NCI-H2171 treated with DMSO at 0.1 percent for 48 hours (cell line): ENCODE results near the gene CST11.

Experiments used
- DNase-seq: peaks from one replicate; lab custom pipeline; 2025; lab: John Stamatoyannopoulos, UW

The CST11 gene

GRCh38 chr20:23453549-23454543 lies 1.2 kb upstream of the CST11 start:
- no peak for DNase-seq

DNA sequence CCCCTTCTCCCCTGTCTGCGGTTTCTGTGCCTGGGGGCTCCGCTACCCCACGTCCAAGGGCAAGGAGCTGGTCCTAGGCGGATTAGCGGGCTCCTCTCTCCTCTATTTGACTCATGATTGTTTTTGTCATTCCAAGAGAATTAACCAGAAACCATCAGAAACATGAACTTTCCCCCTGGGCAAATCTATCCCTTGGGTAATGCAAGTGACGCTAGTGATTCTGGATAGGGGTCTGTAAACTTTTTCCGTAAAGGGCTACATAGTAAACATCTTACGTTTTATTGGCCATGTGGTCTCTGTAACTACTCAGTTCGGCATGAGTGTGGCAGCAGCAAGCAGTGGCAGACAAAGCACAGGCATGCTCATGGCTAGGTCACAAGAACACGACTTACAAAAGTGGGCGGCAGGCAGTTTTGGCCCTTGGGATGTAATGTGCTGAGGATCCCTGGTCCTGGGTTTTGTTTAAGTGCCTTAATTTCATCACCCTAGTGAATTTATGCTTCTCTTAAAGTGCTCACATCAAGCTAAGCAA lies 654 bp downstream of the CST11 start:
- DNase-seq = no peak

DNA sequence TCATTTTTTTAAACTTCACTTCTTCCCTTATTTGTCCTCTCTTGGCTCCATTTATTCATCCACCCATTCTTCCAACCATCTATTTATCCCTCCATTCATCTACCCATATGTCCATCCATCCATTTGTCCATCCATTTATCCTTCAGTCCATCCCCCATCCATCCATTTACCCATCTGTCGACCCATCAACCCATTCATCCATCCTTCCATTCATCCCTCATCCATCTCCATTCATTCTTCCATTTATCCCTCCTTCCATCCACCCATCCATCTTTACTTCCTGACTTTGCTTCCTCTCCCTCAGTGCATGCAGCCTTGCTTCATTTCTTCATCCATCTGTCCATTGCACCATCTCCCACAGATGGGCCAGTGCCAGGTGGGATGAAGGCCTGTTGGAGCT lies 1.8 kb downstream of the CST11 start:
- DNase-seq = no peak

- no peak for DNase-seq
Observed at GRCh38 chr20:23449421-23449820, 3.3 kb downstream of the CST11 start.

DNA sequence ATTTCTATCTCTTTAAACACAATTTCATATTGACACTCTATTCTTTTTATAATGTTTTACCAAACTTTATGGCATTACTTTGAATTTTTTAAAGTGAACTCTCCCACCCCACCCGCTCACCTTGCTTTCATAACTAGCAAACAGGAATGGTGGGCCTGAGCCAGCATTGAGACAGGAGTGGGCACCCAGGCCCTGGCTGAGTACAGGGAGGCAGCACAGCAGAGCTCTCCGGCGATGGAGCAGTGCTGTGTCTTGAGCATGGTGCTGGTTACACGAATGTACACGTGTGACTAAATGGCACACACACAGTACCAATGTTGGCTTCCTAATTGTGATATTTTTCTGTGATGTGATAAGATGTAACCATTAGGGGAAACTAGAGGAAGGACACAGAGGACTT lies 4.5 kb downstream of the CST11 start:
- no peak for DNase-seq

DNA sequence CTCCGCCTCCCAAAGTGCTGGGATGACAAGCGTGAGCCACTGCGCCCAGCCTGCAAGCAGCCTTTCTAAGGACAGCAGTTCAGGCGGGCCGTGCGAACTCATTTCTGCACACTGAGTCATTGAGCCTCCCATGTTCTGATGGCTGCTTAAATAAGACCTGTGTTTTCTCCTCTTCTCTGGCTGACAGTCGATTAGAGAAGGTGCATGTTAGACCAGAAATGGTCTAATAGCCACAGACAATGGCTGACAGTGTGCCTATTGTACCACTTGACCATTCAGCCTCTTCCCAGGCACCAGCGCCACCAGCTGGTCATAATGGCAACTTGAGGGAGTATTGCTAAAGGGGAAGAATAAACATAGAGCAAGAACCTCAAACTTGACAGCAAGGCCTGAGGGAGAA lies 6.2 kb downstream of the CST11 start:
- no peak for DNase-seq

DNA sequence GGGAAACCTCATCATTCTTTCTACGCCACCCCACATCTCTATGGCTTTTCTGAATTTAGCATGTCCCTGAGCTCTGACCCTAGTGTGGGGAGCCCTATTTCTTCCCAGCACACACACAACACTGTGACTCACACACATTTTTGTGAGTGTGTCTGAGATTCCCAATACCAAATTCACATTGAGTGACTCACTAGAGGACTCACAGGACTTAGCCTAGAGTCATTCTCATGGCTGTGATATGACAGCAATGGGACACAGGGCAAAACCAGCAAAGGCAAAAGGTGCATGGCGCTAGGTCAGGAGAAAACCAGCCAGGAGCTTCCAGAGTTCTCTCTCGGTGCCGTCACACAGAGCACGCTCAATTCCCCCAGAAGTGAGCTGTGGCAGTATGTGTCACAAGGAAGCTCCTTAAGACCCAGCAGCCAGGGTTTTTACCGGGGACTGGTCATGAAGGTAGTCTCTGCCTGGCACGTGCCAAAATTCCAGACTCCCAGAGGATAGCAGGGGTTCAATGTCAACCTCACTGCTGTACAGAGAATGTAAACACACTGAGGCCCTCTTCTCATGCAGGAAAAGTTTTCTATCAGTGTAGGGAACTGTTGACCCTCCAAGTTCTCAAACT lies 7.0 kb downstream of the CST11 start:
- DNase-seq = no peak

DNA sequence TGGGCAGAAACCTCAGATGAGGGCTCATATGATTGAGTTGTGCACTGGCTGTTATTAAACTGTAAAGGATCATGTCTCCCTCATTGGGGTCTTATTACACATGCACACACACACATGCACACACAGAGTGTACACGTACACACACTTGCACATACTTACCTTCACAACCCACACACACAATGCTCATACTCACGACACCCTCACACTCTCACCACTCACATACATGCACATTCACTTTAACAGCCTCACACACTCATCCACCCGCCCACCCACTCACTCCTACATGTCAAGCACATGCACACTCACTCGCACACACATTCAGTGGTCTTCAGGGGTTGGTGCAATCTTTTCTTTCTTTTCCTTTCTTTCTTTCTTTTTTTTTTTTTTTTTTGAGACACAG lies 7.8 kb downstream of the CST11 start:
- DNase-seq = no peak

- DNase-seq = no peak
Observed at GRCh38 chr20:23442436-23442835, 10.2 kb downstream of the CST11 start.

DNA sequence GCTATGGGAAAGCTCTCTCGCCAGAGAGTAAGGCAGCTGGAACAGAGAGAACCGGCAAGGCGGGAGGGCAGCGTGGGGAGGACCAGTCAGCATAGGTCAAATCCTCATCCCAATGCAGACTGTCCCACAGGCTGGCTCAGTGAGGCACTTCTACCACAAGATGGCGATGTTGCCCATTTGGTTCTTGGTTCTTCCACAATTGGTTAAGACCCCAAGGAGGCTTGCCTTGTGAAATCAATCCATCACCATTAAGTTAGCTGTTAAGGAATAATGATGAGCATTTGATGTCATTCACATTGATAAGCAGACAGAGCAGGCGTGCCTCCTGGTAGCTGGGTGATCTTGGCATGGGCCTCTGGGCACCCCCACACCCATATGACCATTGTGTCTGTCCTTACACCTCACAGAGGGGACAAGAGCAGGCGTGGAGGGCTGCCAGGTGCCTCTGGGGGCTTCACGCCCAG lies 10.8 kb downstream of the CST11 start:
- DNase-seq = peak; percentile 60

GRCh38 chr20:23440004-23440403 lies 12.7 kb downstream of the CST11 start:
- DNase-seq = no peak

DNA sequence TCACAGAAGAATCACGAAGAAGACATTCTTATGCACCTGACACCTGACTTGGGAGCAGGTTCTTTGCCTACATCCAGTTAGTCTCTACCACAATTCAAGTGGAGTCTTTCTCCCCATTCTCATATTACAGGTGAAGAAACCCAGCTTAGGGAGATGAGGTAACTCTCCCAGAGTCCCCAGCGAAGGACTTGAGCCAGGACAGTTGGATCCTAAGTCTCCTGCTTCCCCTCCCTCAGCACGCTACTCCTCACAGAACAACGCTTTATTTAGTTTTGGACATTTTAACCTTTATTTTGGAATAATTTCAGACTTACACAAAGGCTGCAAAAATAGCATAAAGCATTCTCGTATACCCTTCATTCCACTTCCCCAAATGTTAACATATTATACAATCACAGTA lies 14.0 kb downstream of the CST11 start:
- DNase-seq = no peak

DNA sequence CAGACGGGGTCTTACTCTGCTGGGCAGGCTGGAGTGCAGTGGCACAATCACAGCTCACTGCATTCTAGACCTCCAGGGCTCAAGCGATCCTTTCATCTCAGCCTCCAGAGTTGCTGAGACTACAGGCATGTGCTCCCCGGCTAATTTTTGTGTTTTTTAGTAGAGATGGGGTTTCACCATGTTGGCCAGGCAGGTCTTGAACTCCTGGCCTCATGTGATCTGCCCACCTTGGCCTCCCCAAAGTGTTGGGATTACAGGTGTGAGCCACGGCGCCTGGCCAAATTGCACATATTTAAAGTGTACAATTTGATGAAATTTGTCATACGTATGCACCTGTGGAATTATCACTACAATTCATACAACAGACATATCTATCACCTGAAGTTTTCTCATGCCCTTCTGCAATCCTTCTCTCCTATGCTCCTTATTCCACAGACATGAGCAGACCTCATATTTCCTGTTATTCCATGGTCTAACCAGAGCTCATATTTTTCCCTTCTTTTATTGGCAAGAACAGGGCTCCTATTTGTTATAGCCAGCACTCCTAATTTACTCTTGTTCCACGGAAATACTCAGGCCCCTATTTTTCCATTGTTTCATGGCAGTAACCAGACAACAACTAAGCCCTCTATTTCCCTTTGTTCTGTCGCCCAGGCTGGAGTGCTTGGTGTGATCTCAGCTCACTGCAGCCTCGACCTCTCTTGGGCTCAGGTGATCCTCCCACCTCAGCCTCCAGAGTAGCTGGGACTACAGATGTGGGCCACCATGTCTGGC lies 15.4 kb downstream of the CST11 start:
- no peak for DNase-seq

- no peak for DNase-seq
Observed at GRCh38 chr20:23436681-23437080, 16.0 kb downstream of the CST11 start.

DNA sequence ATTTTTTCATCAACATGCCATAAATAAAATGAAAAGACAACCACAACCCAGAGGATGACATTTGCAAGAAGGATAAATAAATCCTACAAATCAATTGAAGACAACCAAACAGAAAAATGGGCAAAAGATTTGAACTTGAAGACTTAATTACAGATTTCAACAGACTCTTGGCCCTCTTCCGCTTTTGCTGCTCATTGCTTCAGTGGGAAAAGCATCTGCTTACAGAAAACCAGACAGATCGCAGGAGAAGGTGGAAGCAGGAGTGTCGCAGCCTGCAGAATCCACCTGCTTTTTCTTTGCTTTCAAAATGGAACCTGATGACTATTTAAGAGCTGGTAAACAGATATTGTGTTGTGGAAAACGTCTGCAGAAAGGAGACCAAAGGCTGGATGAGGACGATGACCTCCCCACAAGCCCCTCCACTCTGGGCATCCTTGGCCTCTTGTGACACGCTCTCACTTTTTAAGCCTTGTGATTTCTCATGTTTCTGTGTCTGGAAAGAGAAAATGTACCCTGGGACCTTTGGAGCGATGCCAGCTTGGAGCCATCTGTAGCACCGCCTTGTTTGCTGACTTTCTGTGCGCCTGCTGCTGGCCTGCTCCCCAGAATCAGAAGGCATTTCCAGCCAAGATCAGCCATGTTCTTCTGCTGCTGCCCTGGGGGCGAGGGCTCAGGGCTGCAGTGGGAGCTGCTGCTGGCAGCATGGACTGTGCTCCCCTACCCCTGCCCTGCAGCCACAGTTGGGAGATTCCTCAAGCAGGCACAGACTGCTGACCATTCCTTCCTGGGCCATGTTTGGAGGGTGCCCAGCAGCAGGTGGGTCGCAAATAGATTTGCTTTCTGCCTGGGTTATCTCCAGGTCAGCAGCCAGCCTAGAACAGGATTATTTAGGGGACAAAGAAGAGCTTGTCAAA lies 16.8 kb downstream of the CST11 start:
- DNase-seq = peak; percentile 74

DNA sequence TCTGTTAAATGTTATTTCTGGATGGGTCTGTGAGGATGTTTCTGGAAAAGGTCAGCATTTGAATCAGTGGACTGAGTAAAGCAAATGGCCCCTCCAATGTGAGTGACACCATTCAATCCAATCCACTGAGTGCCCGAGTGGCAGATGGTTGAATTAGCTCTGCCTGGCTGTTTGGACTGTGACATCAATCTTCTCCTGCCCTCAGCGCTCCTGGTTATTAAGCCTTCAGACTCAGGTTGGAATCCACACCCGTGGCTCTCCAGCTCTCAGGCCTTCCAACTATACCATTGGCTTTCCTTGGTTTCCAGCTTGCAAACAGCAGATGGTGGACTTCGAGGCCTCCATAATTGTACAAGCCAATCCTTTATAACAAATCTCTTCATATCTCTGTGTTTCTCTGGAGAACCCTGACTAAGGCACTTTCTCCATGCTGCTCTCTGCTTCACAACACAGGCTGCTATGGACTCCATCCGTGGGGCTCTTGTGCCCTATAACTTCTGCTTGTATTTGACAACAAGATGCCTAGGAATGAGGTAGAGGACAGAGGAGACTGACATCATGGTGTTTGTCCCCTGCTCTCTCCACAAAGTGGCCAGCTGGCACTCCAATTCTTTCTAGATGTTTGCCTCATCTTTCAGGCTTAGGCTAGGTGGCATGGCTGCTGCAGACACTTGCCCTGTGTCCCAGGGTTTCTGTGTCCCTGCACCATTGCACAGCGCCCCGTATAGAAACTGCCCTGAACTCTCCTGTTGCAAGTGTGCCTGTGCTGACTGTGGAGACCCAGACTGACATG lies 18.0 kb downstream of the CST11 start:
- DNase-seq = no peak

- no peak for DNase-seq
Observed at GRCh38 chr20:23433628-23434027, 19.0 kb downstream of the CST11 start.

- no peak for DNase-seq
Observed at GRCh38 chr20:23425129-23425528, 27.5 kb downstream of the CST11 start.

DNA sequence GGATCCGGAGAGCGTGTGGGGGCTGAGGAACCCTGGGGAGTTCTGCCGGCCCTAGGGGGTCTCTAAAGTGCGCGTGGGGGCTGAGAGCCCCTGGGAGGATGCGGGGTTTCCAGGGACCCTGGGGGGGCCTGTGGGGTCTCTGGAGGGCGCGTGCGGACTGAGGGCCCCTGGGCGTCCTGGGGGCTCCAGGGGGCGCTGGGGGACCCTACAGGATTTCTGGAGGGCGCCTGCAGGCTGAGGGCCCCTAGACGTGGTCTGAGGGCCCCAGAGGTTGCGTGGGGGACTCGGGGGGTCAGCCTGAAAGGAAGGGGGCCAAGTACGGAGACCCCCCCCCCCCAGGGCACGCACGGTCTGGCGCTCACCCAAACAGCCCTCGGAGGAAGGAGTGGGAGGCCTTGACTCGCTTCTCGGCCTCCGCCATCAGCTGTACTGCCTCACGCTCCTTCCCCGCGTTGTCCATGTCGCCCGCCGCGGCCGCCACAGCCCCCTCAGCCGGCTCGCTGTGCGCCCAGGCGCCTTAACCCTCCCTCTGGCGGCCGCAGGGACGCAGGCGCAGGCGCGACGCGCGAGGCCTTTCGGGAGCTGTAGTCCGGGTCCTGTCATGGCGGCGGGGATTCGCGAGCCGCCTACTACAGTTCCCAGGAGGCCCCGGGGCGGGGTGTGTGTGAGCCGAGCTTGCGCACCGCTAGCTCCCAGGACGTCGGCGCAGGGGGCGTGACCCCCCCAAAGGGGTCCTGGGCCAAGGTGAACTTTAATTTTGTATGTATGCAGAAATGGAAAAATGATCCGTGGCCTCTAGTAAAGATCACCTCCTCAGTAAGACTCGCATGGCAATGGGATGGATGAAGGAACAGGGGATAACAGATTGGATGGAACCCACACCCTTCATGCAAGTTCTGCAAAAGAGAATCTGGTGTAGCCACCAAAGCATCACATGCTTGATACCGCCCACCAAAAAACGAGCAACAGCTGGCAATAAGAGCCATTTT lies 31.4 kb downstream of the CST11 start, which contains the start of gene NAPB:
Gene NAPB, minus strand, starts transcription at position 546 of the 989 bp plus-strand sequence. Its CDS starts 86 bp downstream, at position 460.
- DNase-seq = peak; percentile 92
